OCI-LY7 (cell line): ENCODE measurements around the gene HLA-DQB1. TPM values are rescaled to one million over a fixed set of nuclear protein-coding genes. Genes with fewer than 3 reads are reported as not detected.

ENCODE experiments used
- BruUV-seq: library from RNA; stranded (reverse); fragments of 400-500 nt; replicated peaks from 2 replicates; lab custom pipeline; 2021; lab: Mats Ljungman, UMichigan
- CTCF ChIA-PET: fragments of 300-600 bp; sonication (Branson Sonifier 250); formaldehyde crosslinking; loops from one replicate; lab custom pipeline; 2022; ENCODE audit warnings: antibody characterized with exemption; ENCODE audit not compliant: unreplicated experiment; lab: Charles Lee
- POLR2A ChIA-PET: fragments of 300-600 bp; sonication (Branson Sonifier 250); formaldehyde crosslinking; loops from one replicate; lab custom pipeline; 2022; ENCODE audit warnings: antibody characterized with exemption; lab: Charles Lee
- DNase-seq: peaks from one replicate; pipeline ENCODE4 v3.0.0-alpha.2; 2015; ENCODE audit warnings: low spot score
- H2AFZ ChIP-seq: fragments of 200-600 bp; sonication (generic), shearing (Covaris generic); 2 replicates; pipeline ENCODE4 v1.6.1; 2014; ENCODE audit warnings: mild to moderate bottlenecking, antibody characterized with exemption, low read length, moderate library complexity
- H3K27ac ChIP-seq: fragments of 200-600 bp; sonication (generic); 2 replicates; pipeline ENCODE4 v1.5.1; 2014; ENCODE audit warnings: mixed run types, low read depth, mild to moderate bottlenecking, moderate library complexity, low read length, inconsistent platforms; ENCODE audit not compliant: poor library complexity, severe bottlenecking
- H3K36me3 ChIP-seq: fragments of 200-600 bp; sonication (generic); 2 replicates; pipeline ENCODE4 v1.6.1; 2014; ENCODE audit warnings: mild to moderate bottlenecking, antibody characterized with exemption, low read length, moderate library complexity, mixed read lengths; ENCODE audit not compliant: insufficient read depth
- H3K4me1 ChIP-seq: fragments of 200-600 bp; sonication (generic); 2 replicates; pipeline ENCODE4 v1.5.1; 2014; ENCODE audit warnings: mild to moderate bottlenecking, low read length; ENCODE audit not compliant: insufficient read depth, poor library complexity, severe bottlenecking
- H3K4me2 ChIP-seq: fragments of 200-600 bp; sonication (generic); 2 replicates; pipeline ENCODE4 v1.6.1; 2014; ENCODE audit warnings: mild to moderate bottlenecking, low read length
- H3K4me3 ChIP-seq: fragments of 200-600 bp; sonication (generic); 2 replicates; pipeline ENCODE4 v1.5.1; 2014; ENCODE audit warnings: mild to moderate bottlenecking, low read depth, low read length; ENCODE audit not compliant: poor library complexity, severe bottlenecking
- H3K79me2 ChIP-seq: fragments of 200-600 bp; sonication (generic); 2 replicates; pipeline ENCODE4 v1.6.1; 2016; ENCODE audit warnings: low read depth, mild to moderate bottlenecking, low read length, moderate library complexity, mixed read lengths; ENCODE audit not compliant: insufficient read depth
- H3K9me2 ChIP-seq: fragments of 200-600 bp; sonication (generic); 2 replicates; pipeline ENCODE4 v1.6.1; 2016; ENCODE audit warnings: mild to moderate bottlenecking, low read length, mixed read lengths; ENCODE audit not compliant: insufficient read depth
- H3K9me3 ChIP-seq: fragments of 200-600 bp; sonication (generic); 2 replicates; pipeline ENCODE4 v1.6.1; 2014; ENCODE audit warnings: mild to moderate bottlenecking, mixed run types, low read length, mixed read lengths
- H4K20me1 ChIP-seq: fragments of 200-600 bp; sonication (generic); 2 replicates; pipeline ENCODE4 v1.6.1; 2014; ENCODE audit warnings: mild to moderate bottlenecking, antibody characterized with exemption, low read length, moderate library complexity, mixed read lengths; ENCODE audit not compliant: insufficient read depth
- CTCF ChIP-seq: fragments of 200-600 bp; sonication (generic); conservative IDR thresholded peaks from 2 replicates; pipeline ENCODE4 v1.5.1; 2014; ENCODE audit warnings: mild to moderate bottlenecking, antibody characterized with exemption, low read length, moderate library complexity, mixed read lengths
- EZH2phosphoT487 ChIP-seq: fragments of 200-600 bp; sonication (generic); IDR thresholded peaks from 2 replicates; pipeline ENCODE4 v1.6.1; 2018; ENCODE audit warnings: low read depth, borderline replicate concordance, mild to moderate bottlenecking, mixed run types, antibody characterized with exemption, low read length, moderate library complexity, mixed read lengths
- intact Hi-C: fragments of 100-400 bp; cut with micrococcal nuclease; formaldehyde crosslinking; loops from one replicate; pipeline ENCODE4 v1.10.0; 2022; ENCODE audit not compliant: unreplicated experiment
- total RNA-seq, 2 experiments: library from RNA; depleted of rRNA in 1 of 2; stranded (reverse); fragments of >200 nt in 1 of 2; shearing (Covaris generic) in 1 of 2; gene quantifications; 2 replicates each; pipeline ENCODE4 v1.2.3, GENCODE V29; 2014 to 2022

HLA-DQB1 gene
- total RNA-seq, 2 experiments from 2014 or later, result 10.5 to 20.9 TPM

GRCh38 chr6:32700391-32701040 lies 34.1 kb upstream of the HLA-DQB1 start:
- no peak overlapping the region for H3K27ac ChIP-seq
- POLR2A ChIA-PET, result no interaction called here
- H3K9me2 ChIP-seq, result no peaks in the 10 kb centered on the region
- H4K20me1 ChIP-seq, result no peaks in the 10 kb centered on the region
- DNase-seq, result peak; percentile 70
- peak overlapping the region; percentile 59 for H3K4me2 ChIP-seq
- H3K4me3 ChIP-seq, result no peak overlapping the region
- no peaks in the 10 kb centered on the region for H3K36me3 ChIP-seq
- H3K9me3 ChIP-seq, result no peaks in the 10 kb centered on the region
- H3K4me1 ChIP-seq, result peaks cover 6% of the 10 kb centered on the region
- TF ChIP-seq CTCF (peak; percentile 95), EZH2phosphoT487 (no peak)
- H3K79me2 ChIP-seq, result no peaks in the 10 kb centered on the region
- CTCF ChIA-PET, result interaction anchor here (0.6 to 0.8 kb wide), 3 partner anchors 14 to 261 kb away, joined by 3 to 5 read pairs (median 3); no protein-coding TSS in a partner anchor
- intact Hi-C loops, result loop anchor here (1.0 to 2.0 kb wide), 5 partner anchors 86 to 456 kb away; no protein-coding TSS in a partner anchor
- no TSS peak for BruUV-seq
- peak overlapping the region; percentile 54; the same call in 1 of the 2 replicates for H2AFZ ChIP-seq

- BruUV-seq, result no TSS peak
- Histone ChIP-seq H3K4me2 (no peak overlapping the region), H4K20me1 (no peaks in the 10 kb centered on the region), H3K27ac (no peak overlapping the region), H3K9me2 (no peaks in the 10 kb centered on the region), H3K4me1 (peaks cover 6% of the 10 kb centered on the region), H3K4me3 (no peak overlapping the region), H3K9me3 (no peaks in the 10 kb centered on the region), H3K36me3 (no peaks in the 10 kb centered on the region), H2AFZ (no peak overlapping the region), H3K79me2 (no peaks in the 10 kb centered on the region)
- intact Hi-C loops, result no loop called here
- TF ChIP-seq CTCF (no peak), EZH2phosphoT487 (no peak)
- DNase-seq, result no peak
- ChIA-PET CTCF (no interaction called here), POLR2A (no interaction called here)
Measured at GRCh38 chr6:32697031-32697430, 30.6 kb upstream of the HLA-DQB1 start.

- DNase-seq, result peak; percentile 83
- peaks cover 28% of the 10 kb centered on the region for H3K4me1 ChIP-seq
- intact Hi-C loops, result loop anchor here (1.0 to 2.0 kb wide), 2 partner anchors 70 to 259 kb away; no protein-coding TSS in a partner anchor
- H3K36me3 ChIP-seq, result no peaks in the 10 kb centered on the region
- no peaks in the 10 kb centered on the region for H3K79me2 ChIP-seq
- POLR2A ChIA-PET, result interaction anchor here (0.6 to 0.7 kb wide), 2 partner anchors 230 to 253 kb away, joined by 3 read pairs; no protein-coding TSS in a partner anchor
- peak overlapping the region; percentile 23 for H3K27ac ChIP-seq
- H3K9me3 ChIP-seq, result no peaks in the 10 kb centered on the region
- no peak overlapping the region for H3K4me2 ChIP-seq
- TF ChIP-seq CTCF, result peak; percentile 89
- no peak for TF ChIP-seq EZH2phosphoT487
- H2AFZ ChIP-seq, result peak overlapping the region; percentile 73; the same call in 1 of the 2 replicates
- BruUV-seq, result no TSS peak
- no peaks in the 10 kb centered on the region for H4K20me1 ChIP-seq
- H3K9me2 ChIP-seq, result no peaks in the 10 kb centered on the region
- CTCF ChIA-PET, result interaction anchor here (0.6 to 1.0 kb wide), 3 partner anchors 69 to 259 kb away, joined by 4 to 5 read pairs (median 4); no protein-coding TSS in a partner anchor
- H3K4me3 ChIP-seq, result no peak overlapping the region
Measured at GRCh38 chr6:32692019-32692418, 25.6 kb upstream of the HLA-DQB1 start.
